ENCODE data around the gene TTF2. TPM values are rescaled to one million over a fixed set of nuclear protein-coding genes. Genes with fewer than 3 reads are reported as not detected.

TTF2 gene
- polyA plus RNA-seq, 4 donors = 1.8 to 18.6 (median 4.9) TPM

DNA sequence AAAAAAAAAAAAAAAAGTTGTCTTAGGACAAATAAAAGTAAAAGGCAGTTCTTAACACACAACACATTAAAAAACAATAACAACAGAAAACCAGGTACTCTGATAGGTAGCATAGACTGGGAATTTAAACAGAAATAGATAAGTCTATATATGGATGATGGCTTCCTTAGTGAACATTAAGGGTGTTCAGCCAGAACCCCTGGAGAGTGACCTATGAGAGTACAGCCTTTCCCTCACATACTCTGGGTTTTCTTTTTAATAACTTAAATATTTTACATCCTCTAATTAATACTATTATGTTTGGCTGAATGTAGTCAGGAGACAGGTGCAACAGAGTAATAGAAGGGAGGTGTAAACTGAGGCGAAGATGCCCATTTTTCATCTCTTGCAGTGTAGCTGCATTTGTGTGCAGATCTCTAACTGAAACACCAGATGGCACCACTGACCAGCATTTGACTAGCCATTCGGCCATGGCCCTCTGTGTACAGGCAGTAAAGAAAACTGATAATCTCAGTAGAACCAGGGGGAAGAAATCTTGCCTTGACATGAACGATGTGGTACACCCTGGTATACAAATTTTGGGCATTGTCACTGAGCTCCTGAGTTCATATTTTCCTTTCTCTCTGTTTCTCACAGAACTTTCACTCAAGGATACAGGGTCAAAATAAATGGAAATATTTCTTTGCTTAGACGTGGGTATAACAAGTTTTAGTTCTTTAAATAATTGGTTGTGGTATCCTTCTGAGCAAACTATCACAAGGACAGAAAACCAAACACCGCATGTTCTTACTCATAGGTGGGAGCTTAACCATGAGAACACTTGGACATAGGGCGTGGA lies 7.6 kb downstream of the TTF2 start:
- Histone ChIP-seq H3K4me3 (ENCODE audit: low read depth in 1 of 3, low read length in 3 of 3) (no peak overlapping the region), H3K27ac (ENCODE audit: low read depth in 1 of 3, low read length in 2 of 3) (no peak overlapping the region), H3K9me3 (ENCODE audit: control insufficient read depth in 2 of 2, insufficient read depth in 1 of 2, low read depth in 1 of 2, low read length in 1 of 2) (no peaks in the 10 kb centered on the region), H3K36me3 (ENCODE audit: control insufficient read depth in 3 of 3, insufficient read depth in 2 of 3, low read depth in 1 of 3, low read length in 3 of 3) (peaks cover 0 to 10% (median 0%) of the 10 kb centered on the region in 3 donors), H3K4me1 (ENCODE audit: control insufficient read depth in 3 of 3, insufficient read depth in 2 of 3, low read depth in 1 of 3, low read length in 2 of 3) (no peaks in the 10 kb centered on the region), H3K27me3 (ENCODE audit: control insufficient read depth in 3 of 3, insufficient read depth in 3 of 3, low read length in 3 of 3) (no peaks in the 10 kb centered on the region)
- FAIRE-seq (no peak), DNase-seq (peak; percentile 56 to 59)
- WGBS, 3 donors = 63 to 66% (median 64%) methylated on average over 6 of the region's 6 CpGs

DNA sequence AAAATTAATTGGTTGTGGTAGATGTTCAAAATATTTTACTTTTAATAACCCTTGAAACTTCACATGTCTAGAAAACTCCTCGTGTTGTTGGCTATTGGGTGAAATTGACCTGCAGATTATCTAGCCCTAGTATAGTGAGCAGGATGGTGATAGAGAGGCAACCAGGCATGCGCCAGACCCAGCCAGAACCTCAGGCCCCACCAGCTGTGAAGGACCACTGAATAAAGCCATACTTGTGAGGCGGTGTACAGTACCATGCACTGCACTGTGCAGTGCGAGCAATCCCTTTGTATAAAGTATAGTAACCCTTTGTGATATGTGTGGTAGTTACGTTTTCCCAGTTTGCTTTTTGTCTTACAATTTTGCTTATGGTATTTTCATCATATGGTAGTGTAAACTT lies 8.5 kb downstream of the TTF2 start:
- peaks cover 0 to 10% (median 0%) of the 10 kb centered on the region in 3 donors for H3K36me3 ChIP-seq (ENCODE audit: control insufficient read depth in 3 of 3, insufficient read depth in 2 of 3, low read depth in 1 of 3, low read length in 3 of 3)
- FAIRE-seq (no peak), DNase-seq (no peak)
- 94 to 97% (median 94%) methylated on average over 5 of the region's 5 CpGs for WGBS, 3 donors
- no peaks in the 10 kb centered on the region for H3K4me1 ChIP-seq (ENCODE audit: control insufficient read depth in 3 of 3, insufficient read depth in 2 of 3, low read depth in 1 of 3, low read length in 2 of 3)
- H3K9me3 ChIP-seq (ENCODE audit: control insufficient read depth in 2 of 2, insufficient read depth in 1 of 2, low read depth in 1 of 2, low read length in 1 of 2) = no peaks in the 10 kb centered on the region
- H3K27me3 ChIP-seq (ENCODE audit: control insufficient read depth in 3 of 3, insufficient read depth in 3 of 3, low read length in 3 of 3) = no peaks in the 10 kb centered on the region
- H3K4me3 ChIP-seq (ENCODE audit: low read depth in 1 of 3, low read length in 3 of 3) = no peak overlapping the region
- no peak overlapping the region for H3K27ac ChIP-seq (ENCODE audit: low read depth in 1 of 3, low read length in 2 of 3)

DNA sequence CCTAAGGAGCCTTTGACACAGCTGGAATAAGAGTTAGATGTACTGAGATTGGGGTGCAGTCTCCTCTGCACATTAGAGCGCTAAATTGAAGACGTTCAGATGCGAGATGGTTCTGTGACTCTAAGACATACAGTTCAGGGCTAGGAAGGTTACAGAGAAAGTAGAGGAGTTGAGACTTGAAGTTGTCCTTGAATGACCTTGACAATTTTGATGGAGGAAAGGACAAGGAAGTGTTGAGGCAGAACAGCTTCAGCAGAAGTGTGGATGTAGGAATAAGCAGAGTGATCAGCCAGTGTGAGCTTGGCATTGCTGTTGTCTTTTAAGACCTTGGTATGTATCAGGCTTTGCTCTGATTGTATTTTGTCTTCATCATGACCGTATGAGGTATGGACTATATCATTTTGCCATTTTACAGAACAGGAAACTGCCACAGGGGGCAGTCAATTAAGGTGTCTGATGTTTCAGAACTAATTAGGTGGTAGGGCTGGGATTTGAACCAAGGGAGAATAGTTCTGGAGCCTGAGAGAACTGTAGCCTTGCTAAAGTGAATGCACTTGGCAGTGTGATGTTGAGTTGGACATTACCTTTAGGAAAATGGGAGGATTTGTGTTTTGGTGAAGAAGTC lies 9.2 kb downstream of the TTF2 start:
- FAIRE-seq = no peak

DNA sequence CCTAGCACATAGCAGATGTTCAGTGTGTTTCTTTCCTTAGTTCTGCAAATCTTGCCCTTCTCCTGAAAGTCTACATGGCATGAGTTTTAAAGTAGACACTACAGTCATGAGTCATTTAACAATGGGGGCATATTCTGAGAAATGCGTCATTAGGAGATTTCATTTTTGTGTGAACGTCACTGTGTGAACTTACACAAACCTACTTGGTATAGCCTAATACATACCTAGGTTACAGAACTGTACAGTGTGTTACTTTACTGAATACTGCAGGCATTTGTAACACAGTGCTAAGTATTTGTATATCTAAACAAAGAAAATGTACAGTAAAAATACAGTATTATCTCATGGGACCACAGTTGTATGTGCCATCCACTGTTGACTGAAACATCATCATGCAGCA lies 10.0 kb downstream of the TTF2 start:
- Histone ChIP-seq H3K36me3 (ENCODE audit: control insufficient read depth in 3 of 3, insufficient read depth in 2 of 3, low read depth in 1 of 3, low read length in 3 of 3) (peaks cover under 1 to 10% (median 1%) of the 10 kb centered on the region in 3 donors), H3K9me3 (ENCODE audit: control insufficient read depth in 2 of 2, insufficient read depth in 1 of 2, low read depth in 1 of 2, low read length in 1 of 2) (no peaks in the 10 kb centered on the region), H3K4me3 (ENCODE audit: low read depth in 1 of 3, low read length in 3 of 3) (no peak overlapping the region), H3K4me1 (ENCODE audit: control insufficient read depth in 3 of 3, insufficient read depth in 2 of 3, low read depth in 1 of 3, low read length in 2 of 3) (no peaks in the 10 kb centered on the region), H3K27me3 (ENCODE audit: control insufficient read depth in 3 of 3, insufficient read depth in 3 of 3, low read length in 3 of 3) (no peaks in the 10 kb centered on the region), H3K27ac (ENCODE audit: low read depth in 1 of 3, low read length in 2 of 3) (no peak overlapping the region)
- 71 to 94% (median 84%) methylated on average over 2 of the region's 2 CpGs for WGBS, 3 donors
- DNase-seq = no peak
- no peak for FAIRE-seq

More for the DNA sequence above, 9.2 kb downstream of the TTF2 start:
- no peaks in the 10 kb centered on the region for H3K9me3 ChIP-seq (ENCODE audit: control insufficient read depth in 2 of 2, insufficient read depth in 1 of 2, low read depth in 1 of 2, low read length in 1 of 2)
- H3K36me3 ChIP-seq (ENCODE audit: control insufficient read depth in 3 of 3, insufficient read depth in 2 of 3, low read depth in 1 of 3, low read length in 3 of 3) = peaks cover 0 to 10% (median 0%) of the 10 kb centered on the region in 3 donors
- no peaks in the 10 kb centered on the region for H3K4me1 ChIP-seq (ENCODE audit: control insufficient read depth in 3 of 3, insufficient read depth in 2 of 3, low read depth in 1 of 3, low read length in 2 of 3)
- H3K27me3 ChIP-seq (ENCODE audit: control insufficient read depth in 3 of 3, insufficient read depth in 3 of 3, low read length in 3 of 3) = no peaks in the 10 kb centered on the region
- no peak overlapping the region for H3K27ac ChIP-seq (ENCODE audit: low read depth in 1 of 3, low read length in 2 of 3)
- H3K4me3 ChIP-seq (ENCODE audit: low read depth in 1 of 3, low read length in 3 of 3) = no peak overlapping the region
- 88 to 91% (median 91%) methylated on average over 4 of the region's 4 CpGs for WGBS, 3 donors
- no peak for DNase-seq

DNA sequence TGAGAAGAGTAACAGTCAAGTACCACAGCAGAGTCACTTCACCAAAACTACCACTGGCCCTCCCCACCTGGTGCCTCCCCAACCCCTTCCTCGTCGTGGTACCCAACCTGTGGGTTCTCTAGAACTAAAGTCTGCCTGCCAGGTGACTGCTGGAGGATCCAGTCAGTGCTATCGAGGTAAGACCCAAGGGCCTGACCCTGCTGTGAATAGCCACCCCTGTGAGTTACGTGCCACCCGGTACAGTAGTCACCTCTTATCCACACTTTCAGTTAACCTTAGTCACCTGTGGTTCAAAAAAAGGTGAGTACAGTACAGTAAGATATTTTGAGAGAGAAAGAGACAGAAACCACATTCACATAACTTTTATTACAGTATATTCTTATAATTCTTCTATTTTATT lies 16.5 kb downstream of the TTF2 start:
- FAIRE-seq = no peak
- H3K4me3 ChIP-seq (ENCODE audit: low read depth in 1 of 3, low read length in 3 of 3) = no peak overlapping the region
- no peaks in the 10 kb centered on the region for H3K9me3 ChIP-seq (ENCODE audit: control insufficient read depth in 2 of 2, insufficient read depth in 1 of 2, low read depth in 1 of 2, low read length in 1 of 2)
- no peaks in the 10 kb centered on the region for H3K27me3 ChIP-seq (ENCODE audit: control insufficient read depth in 3 of 3, insufficient read depth in 3 of 3, low read length in 3 of 3)
- WGBS, 3 donors = 96 to 98% (median 97%) methylated on average over 5 of the region's 5 CpGs
- H3K36me3 ChIP-seq (ENCODE audit: control insufficient read depth in 3 of 3, insufficient read depth in 2 of 3, low read depth in 1 of 3, low read length in 3 of 3) = peaks cover 14 to 17% (median 16%) of the 10 kb centered on the region in 3 donors
- H3K4me1 ChIP-seq (ENCODE audit: control insufficient read depth in 3 of 3, insufficient read depth in 2 of 3, low read depth in 1 of 3, low read length in 2 of 3) = no peaks in the 10 kb centered on the region
- H3K27ac ChIP-seq (ENCODE audit: low read depth in 1 of 3, low read length in 2 of 3) = no peak overlapping the region
- DNase-seq = no peak

DNA sequence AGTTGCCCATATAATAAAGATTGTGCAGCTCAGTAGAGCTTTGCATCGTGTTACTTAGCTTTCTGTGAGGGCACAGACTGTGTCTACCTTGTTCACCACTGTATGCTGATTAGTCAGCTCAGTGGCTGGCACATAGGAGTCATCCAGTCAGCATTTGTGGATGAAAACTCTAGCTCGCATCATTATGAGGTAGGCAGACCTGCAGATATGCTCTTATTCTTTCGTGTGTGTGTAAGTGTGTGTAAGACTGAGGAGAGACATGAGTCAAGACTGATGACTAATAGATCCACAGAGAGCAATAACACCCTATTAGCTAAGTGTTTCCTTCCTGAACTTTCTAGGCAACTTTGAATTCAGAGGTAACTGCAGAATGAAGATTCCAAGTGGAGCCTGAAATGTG lies 17.1 kb downstream of the TTF2 start:
- no peaks in the 10 kb centered on the region for H3K27me3 ChIP-seq (ENCODE audit: control insufficient read depth in 3 of 3, insufficient read depth in 3 of 3, low read length in 3 of 3)
- WGBS, 3 donors = 62 to 74% (median 63%) methylated on average over 3 of the region's 3 CpGs
- H3K4me1 ChIP-seq (ENCODE audit: control insufficient read depth in 3 of 3, insufficient read depth in 2 of 3, low read depth in 1 of 3, low read length in 2 of 3) = no peaks in the 10 kb centered on the region
- H3K27ac ChIP-seq (ENCODE audit: low read depth in 1 of 3, low read length in 2 of 3) = no peak overlapping the region
- FAIRE-seq (no peak), DNase-seq (no peak)
- no peaks in the 10 kb centered on the region for H3K9me3 ChIP-seq (ENCODE audit: control insufficient read depth in 2 of 2, insufficient read depth in 1 of 2, low read depth in 1 of 2, low read length in 1 of 2)
- H3K4me3 ChIP-seq (ENCODE audit: low read depth in 1 of 3, low read length in 3 of 3) = no peak overlapping the region
- H3K36me3 ChIP-seq (ENCODE audit: control insufficient read depth in 3 of 3, insufficient read depth in 2 of 3, low read depth in 1 of 3, low read length in 3 of 3) = peaks cover 17 to 22% (median 21%) of the 10 kb centered on the region in 3 donors

DNA sequence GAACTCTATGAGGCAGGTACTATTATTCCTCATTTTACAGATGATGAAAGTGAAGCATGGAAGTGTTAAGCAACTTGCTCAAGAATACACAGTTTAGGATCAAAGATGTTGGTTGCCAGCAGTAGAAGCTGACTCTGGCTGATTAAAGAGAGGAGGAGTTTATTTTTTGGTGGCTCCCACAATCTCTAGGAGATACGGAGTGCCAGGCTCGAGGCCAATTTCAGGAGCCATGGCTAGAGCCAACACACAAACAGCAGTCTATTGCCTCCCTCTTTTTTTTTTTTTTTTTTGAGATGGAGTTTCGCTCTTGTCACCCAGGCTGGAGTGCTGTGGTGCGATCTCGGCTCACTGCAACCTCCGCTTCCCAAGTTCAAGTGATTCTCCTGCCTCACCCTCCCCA lies 19.6 kb downstream of the TTF2 start:
- peaks cover 21 to 33% (median 28%) of the 10 kb centered on the region in 3 donors for H3K36me3 ChIP-seq (ENCODE audit: control insufficient read depth in 3 of 3, insufficient read depth in 2 of 3, low read depth in 1 of 3, low read length in 3 of 3)
- WGBS, 3 donors = 90 to 96% (median 93%) methylated on average over 5 to 6 of the region's 6 CpGs

DNA sequence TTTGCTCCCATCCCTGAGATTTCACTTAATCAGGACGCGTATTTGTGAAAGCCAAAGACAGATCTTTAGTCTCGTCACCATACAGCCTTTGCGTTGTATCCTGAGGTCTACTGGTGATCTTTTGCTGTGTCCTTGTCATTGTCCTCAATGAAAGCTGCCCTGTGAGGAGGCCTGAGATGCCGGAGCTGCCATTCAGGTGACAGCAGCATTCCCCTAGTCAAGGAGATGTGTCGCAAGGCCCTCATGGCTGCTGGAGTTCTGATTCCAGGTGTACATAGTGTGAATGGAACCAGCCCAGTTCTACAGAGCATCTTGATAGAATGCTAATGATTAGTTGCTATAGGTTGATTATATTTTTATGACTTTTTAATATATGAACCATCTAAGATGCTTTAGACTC lies 24.1 kb downstream of the TTF2 start:
- Histone ChIP-seq H3K36me3 (ENCODE audit: control insufficient read depth in 3 of 3, insufficient read depth in 2 of 3, low read depth in 1 of 3, low read length in 3 of 3) (peaks cover 8 to 30% (median 15%) of the 10 kb centered on the region in 3 donors), H3K27me3 (ENCODE audit: control insufficient read depth in 3 of 3, insufficient read depth in 3 of 3, low read length in 3 of 3) (no peaks in the 10 kb centered on the region), H3K27ac (ENCODE audit: low read depth in 1 of 3, low read length in 2 of 3) (no peak overlapping the region), H3K4me1 (ENCODE audit: control insufficient read depth in 3 of 3, insufficient read depth in 2 of 3, low read depth in 1 of 3, low read length in 2 of 3) (no peaks in the 10 kb centered on the region), H3K4me3 (ENCODE audit: low read depth in 1 of 3, low read length in 3 of 3) (no peak overlapping the region), H3K9me3 (ENCODE audit: control insufficient read depth in 2 of 2, insufficient read depth in 1 of 2, low read depth in 1 of 2, low read length in 1 of 2) (no peaks in the 10 kb centered on the region)
- DNase-seq (no peak), FAIRE-seq (no peak)
- WGBS, 3 donors = 81 to 84% (median 82%) methylated on average over 6 of the region's 6 CpGs

More for the DNA sequence above, 19.6 kb downstream of the TTF2 start:
- H3K9me3 ChIP-seq (ENCODE audit: control insufficient read depth in 2 of 2, insufficient read depth in 1 of 2, low read depth in 1 of 2, low read length in 1 of 2) = no peaks in the 10 kb centered on the region
- FAIRE-seq = no peak
- DNase-seq = no peak
- no peaks in the 10 kb centered on the region for H3K27me3 ChIP-seq (ENCODE audit: control insufficient read depth in 3 of 3, insufficient read depth in 3 of 3, low read length in 3 of 3)
- no peaks in the 10 kb centered on the region for H3K4me1 ChIP-seq (ENCODE audit: control insufficient read depth in 3 of 3, insufficient read depth in 2 of 3, low read depth in 1 of 3, low read length in 2 of 3)
- no peak overlapping the region for H3K27ac ChIP-seq (ENCODE audit: low read depth in 1 of 3, low read length in 2 of 3)
- no peak overlapping the region for H3K4me3 ChIP-seq (ENCODE audit: low read depth in 1 of 3, low read length in 3 of 3)

Measured in small intestine (tissue), 7 donors.